GM12865 (cell line): ENCODE data around the gene FAM193B.

ENCODE experiments used
- DNase-seq: peaks from one replicate; pipeline ENCODE4 v3.0.0; 2010; ENCODE audit warnings: low read depth
- H3K4me3 ChIP-seq: 2 replicates; pipeline ENCODE4 v1.5.1; 2011; ENCODE audit warnings: mild to moderate bottlenecking, low read depth, low read length, control low read depth
- TF ChIP-seq, protein P1 (sequence below): IDR thresholded peaks from 2 replicates; pipeline ENCODE4 v1.5.1; 2011; ENCODE audit warnings: low read length, control low read depth, low read depth, inconsistent platforms; ENCODE audit not compliant: insufficient read depth; ENCODE audit errors: missing control alignments

Gene FAM193B

DNA sequence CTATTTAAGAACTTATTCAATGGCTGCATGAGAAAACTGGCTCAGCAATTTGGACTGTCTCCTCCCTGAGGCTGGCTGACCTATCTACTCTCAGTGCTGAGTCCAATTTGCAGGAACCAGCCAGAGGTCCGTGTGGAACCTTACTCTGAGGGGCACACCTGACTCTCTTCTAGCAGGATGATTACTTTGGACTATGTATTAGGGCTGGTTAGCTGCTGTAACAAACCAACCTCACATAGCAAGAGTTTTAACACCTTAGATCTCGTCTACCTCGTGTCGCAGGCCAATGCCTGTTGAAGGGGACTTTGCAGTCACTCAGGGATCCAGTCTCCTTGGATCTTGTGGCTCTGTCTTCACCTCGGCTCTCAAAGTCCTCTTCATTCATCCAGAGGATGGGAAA lies 3.4 kb upstream of the FAM193B start:
- no peak overlapping the region for H3K4me3 ChIP-seq
- DNase-seq = no peak
- TF ChIP-seq, protein P1, sequence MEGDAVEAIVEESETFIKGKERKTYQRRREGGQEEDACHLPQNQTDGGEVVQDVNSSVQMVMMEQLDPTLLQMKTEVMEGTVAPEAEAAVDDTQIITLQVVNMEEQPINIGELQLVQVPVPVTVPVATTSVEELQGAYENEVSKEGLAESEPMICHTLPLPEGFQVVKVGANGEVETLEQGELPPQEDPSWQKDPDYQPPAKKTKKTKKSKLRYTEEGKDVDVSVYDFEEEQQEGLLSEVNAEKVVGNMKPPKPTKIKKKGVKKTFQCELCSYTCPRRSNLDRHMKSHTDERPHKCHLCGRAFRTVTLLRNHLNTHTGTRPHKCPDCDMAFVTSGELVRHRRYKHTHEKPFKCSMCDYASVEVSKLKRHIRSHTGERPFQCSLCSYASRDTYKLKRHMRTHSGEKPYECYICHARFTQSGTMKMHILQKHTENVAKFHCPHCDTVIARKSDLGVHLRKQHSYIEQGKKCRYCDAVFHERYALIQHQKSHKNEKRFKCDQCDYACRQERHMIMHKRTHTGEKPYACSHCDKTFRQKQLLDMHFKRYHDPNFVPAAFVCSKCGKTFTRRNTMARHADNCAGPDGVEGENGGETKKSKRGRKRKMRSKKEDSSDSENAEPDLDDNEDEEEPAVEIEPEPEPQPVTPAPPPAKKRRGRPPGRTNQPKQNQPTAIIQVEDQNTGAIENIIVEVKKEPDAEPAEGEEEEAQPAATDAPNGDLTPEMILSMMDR = no peak

DNA sequence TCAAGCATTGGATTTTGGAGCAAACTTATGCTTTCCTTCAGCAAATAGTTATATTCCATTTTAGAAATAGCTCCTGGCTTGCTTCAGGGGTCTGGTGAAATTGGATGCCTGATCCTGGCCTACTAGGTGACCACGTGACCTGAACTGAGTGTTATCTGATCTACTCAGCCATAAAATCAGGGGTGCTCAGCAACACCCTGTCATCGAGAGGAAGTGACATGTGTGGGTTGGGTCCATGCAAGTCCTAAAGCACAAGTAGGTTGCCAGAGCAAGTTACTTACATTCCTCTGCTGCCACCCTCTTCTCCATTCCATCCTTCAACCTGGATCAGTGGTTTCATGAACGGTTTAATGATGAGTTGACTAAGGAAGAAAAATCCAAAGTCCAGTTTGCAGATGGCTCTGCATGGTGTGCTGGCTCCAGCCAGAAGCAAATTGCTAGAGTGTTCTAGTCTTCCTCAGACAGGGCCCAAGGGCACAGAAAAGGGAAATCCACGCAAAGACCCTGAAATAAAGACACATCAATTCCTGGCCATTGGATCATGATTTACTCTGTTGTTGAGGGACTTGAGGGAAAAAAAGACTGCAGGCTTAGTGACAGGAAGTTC lies 2.8 kb upstream of the FAM193B start:
- DNase-seq = no peak
- TF ChIP-seq, protein P1 = no peak
- H3K4me3 ChIP-seq = no peak overlapping the region

DNA sequence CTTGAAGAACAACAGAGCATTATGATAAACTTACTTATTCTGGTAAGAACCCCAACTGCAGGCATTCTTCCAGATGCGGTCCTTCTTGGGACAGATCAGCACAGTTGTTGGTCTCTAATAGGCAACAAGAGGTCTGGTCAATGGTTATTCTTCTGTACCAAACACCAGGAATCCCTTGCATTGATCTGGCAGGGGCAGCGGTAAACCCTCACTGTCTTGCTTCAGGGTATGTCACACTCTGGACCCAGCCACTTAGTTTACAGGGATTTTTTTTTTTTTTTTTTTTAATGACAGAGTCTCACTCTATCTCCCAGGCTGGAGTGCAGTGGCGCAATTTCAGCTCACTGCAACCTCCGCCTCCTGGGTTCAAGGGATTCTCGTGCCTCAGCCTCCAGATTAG lies 1.3 kb upstream of the FAM193B start:
- TF ChIP-seq, protein P1 = no peak
- no peak overlapping the region for H3K4me3 ChIP-seq
- DNase-seq = no peak

DNA sequence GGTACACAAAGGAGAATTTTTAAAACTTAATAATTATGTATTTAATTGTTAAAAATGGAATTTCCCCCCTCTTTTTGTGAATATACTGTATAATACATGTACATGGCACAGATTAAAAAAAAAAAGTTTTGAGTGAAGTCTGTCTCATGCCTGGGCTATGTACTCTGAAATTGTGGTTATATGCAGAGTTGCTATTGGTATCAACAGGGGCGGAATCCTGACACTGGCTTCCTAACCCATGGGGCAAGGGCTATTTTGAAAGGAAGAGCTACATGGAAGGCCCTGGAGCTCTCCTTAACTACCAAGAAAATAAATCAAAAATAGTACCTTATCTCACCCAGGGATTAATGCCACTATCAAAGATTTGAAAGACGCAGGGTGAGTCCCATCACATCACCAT lies 865 bp upstream of the FAM193B start:
- no peak for DNase-seq
- H3K4me3 ChIP-seq = 0 out of 2 replicates have a peak overlapping the region, but pooled peaks have one; percentile 65
- TF ChIP-seq, protein P1 = no peak

DNA sequence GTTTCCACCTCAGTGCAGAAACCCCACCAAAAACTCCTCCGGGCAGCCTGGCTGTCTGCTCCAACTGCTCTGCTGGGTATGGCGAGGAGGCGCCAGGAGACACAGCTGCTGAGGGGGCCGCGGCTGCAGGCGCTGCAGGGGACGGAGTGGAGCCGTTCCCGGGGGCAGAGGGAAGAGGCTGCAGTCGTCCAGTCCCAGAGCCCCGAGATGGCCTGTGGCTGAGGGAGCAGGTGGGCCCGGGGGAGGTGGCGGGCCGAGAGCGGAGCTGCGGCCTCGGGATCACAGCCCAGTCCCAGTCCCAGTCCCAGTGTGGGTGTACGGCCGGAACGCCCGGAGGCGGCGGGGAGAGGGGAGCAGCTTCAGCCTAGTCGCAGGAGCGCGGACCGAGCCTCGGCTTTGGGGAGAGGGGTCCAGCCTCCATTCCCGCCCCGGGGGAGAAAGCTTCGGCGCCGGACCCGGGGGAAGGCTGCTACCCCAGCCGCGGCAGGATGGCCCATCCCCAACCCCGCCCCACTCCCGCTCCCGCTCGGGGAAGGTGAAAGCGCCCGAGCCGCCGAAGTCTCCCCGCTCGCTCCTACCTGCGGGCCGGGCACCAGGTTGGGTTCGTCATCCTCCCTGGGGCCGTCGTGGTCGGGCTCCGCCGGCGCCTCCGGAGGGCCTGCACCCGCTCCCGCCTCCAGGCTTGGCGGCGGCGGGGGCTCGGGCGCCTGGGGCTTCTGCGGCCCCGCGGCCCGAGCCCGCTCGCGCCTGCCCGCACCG lies 513 bp downstream of the FAM193B start:
- TF ChIP-seq, protein P1 = no peak
- DNase-seq = peak; percentile 27
- peak overlapping the region; percentile 82 for H3K4me3 ChIP-seq

DNA sequence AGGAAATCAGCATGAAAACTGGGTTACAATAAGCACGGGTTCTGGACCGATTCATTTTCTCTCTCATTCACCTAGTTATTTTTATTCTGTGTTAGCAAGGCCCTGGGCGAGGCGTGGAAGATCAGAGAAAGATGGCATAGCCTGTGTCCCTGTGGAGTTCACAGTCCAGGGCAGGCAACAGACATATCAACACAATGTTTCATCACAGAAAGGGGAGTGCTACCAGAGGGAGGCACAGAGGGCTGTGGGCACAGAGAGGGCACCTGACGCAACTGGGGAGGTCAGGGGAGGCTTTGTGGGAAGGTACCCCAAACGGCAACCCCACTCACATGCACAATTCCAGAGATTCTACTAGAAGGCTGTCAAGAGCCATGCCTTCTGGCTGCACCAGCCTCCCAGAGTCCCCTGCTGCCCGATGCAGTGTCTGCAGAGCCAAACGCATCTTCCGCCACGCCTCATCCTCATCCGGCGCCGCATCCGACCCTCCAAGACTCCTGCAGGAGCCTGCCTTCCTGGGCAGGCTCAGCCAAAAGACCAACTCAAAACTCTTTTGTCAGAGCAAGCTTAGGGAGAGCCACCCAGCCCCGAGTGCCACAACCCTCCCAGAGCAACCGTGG lies 1.4 kb downstream of the FAM193B start:
- peak overlapping the region; percentile 82 for H3K4me3 ChIP-seq
- DNase-seq = no peak
- TF ChIP-seq, protein P1 = no peak

DNA sequence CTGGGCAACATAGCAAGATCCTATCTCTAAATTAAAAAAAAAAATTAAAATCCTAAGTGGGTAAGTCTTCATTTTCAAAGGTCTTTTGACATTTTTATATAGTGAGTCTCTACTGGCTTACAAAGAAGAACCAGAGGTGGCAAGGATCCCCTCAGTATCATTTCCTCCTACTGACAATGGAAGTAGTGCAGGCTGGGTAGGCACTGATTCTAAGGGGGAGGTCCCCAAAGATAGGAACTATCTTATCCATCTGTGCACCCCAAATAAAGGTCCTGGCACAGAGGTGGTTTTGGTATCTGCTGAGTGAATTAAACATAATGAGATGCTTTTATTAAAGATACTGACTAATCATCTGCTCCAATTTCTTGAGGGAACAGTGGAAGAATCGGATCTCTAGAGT lies 4.2 kb downstream of the FAM193B start:
- TF ChIP-seq, protein P1 = no peak
- DNase-seq = no peak
- no peak overlapping the region for H3K4me3 ChIP-seq
